ENCODE measurements around the gene FLNA.

Gene FLNA

GRCh38 chrX:154325541-154325940 lies 48.9 kb downstream of the FLNA start:
- Histone ChIP-seq H3K4me3 (ENCODE audit: severe bottlenecking) (no peak overlapping the region), H3K27me3 (ENCODE audit: insufficient read depth, poor library complexity, severe bottlenecking) (no peaks in the 10 kb centered on the region), H3K9me3 (ENCODE audit: severe bottlenecking) (no peaks in the 10 kb centered on the region), H3K4me1 (ENCODE audit: insufficient read depth, poor library complexity, severe bottlenecking) (no peaks in the 10 kb centered on the region), H3K36me3 (ENCODE audit: low read depth) (no peaks in the 10 kb centered on the region), H3K27ac (ENCODE audit: poor library complexity, severe bottlenecking) (no peak overlapping the region)
- TF ChIP-seq CTCF (IDR thresholded peaks at IDR 0.05; ENCODE audit: poor library complexity, severe bottlenecking) = no peak
- DNase-seq (ENCODE audit: low spot score) = no peak
- ATAC-seq (ENCODE audit: low read depth) = no peak

DNA sequence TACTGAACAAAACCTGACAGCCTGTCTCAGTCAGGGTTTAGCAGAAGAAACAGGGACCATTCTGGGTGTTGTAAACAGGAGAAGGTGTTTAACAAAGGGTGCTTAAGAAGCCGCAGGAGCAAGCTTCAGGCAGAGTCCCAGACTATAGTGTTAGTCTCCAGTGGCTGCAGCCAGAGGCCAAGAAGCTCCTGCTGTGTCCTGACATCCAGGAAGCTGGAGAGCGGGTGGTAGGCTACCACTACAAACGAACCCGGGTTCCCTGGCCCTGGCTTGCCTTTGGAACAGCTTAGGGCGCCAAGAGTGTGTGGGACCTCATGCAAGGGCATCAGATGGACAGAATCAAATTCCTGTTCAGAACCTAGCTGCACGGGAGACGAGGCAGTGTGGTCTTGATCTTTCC lies 50.9 kb downstream of the FLNA start:
- no peaks in the 10 kb centered on the region for H3K36me3 ChIP-seq (ENCODE audit: low read depth)
- ATAC-seq (ENCODE audit: low read depth) (no peak), DNase-seq (ENCODE audit: low spot score) (no peak)
- TF ChIP-seq CTCF (IDR thresholded peaks at IDR 0.05; ENCODE audit: poor library complexity, severe bottlenecking) = no peak
- no peaks in the 10 kb centered on the region for H3K9me3 ChIP-seq (ENCODE audit: severe bottlenecking)
- no peak overlapping the region for H3K4me3 ChIP-seq (ENCODE audit: severe bottlenecking)
- H3K27ac ChIP-seq (ENCODE audit: poor library complexity, severe bottlenecking) = no peak overlapping the region
- no peaks in the 10 kb centered on the region for H3K4me1 ChIP-seq (ENCODE audit: insufficient read depth, poor library complexity, severe bottlenecking)
- H3K27me3 ChIP-seq (ENCODE audit: insufficient read depth, poor library complexity, severe bottlenecking) = no peaks in the 10 kb centered on the region

GRCh38 chrX:154322890-154323289 lies 51.5 kb downstream of the FLNA start:
- no peak for TF ChIP-seq CTCF (IDR thresholded peaks at IDR 0.05; ENCODE audit: poor library complexity, severe bottlenecking)
- Histone ChIP-seq H3K9me3 (ENCODE audit: severe bottlenecking) (no peaks in the 10 kb centered on the region), H3K27me3 (ENCODE audit: insufficient read depth, poor library complexity, severe bottlenecking) (no peaks in the 10 kb centered on the region), H3K27ac (ENCODE audit: poor library complexity, severe bottlenecking) (no peak overlapping the region), H3K4me1 (ENCODE audit: insufficient read depth, poor library complexity, severe bottlenecking) (no peaks in the 10 kb centered on the region), H3K4me3 (ENCODE audit: severe bottlenecking) (no peak overlapping the region), H3K36me3 (ENCODE audit: low read depth) (no peaks in the 10 kb centered on the region)
- DNase-seq (ENCODE audit: low spot score) (no peak), ATAC-seq (ENCODE audit: low read depth) (no peak)

DNA sequence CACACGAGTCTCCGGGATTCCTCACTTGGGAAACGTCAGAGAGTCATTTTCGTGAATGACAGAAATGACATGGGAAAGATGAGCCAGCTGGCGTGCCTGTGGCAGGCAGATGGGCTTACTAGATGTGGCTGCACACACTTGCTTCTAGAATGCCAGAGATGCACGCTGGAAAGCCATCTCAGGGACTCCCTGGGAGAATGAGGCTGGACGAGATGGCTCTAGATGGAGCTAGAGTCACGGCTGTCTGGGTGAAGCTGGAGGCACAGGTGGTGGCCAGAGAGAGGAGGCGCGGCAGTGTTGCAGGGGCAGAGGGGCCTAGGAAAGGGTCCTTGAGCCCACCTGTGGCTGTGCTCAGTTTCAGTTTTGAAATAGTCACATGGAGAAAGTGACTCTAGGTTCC lies 52.8 kb downstream of the FLNA start:
- H3K36me3 ChIP-seq (ENCODE audit: low read depth) = no peaks in the 10 kb centered on the region
- DNase-seq (ENCODE audit: low spot score) = no peak
- H3K4me1 ChIP-seq (ENCODE audit: insufficient read depth, poor library complexity, severe bottlenecking) = no peaks in the 10 kb centered on the region
- H3K4me3 ChIP-seq (ENCODE audit: severe bottlenecking) = no peak overlapping the region
- no peak for ATAC-seq (ENCODE audit: low read depth)
- no peak for TF ChIP-seq CTCF (IDR thresholded peaks at IDR 0.05; ENCODE audit: poor library complexity, severe bottlenecking)
- no peaks in the 10 kb centered on the region for H3K9me3 ChIP-seq (ENCODE audit: severe bottlenecking)
- H3K27ac ChIP-seq (ENCODE audit: poor library complexity, severe bottlenecking) = no peak overlapping the region
- no peaks in the 10 kb centered on the region for H3K27me3 ChIP-seq (ENCODE audit: insufficient read depth, poor library complexity, severe bottlenecking)

DNA sequence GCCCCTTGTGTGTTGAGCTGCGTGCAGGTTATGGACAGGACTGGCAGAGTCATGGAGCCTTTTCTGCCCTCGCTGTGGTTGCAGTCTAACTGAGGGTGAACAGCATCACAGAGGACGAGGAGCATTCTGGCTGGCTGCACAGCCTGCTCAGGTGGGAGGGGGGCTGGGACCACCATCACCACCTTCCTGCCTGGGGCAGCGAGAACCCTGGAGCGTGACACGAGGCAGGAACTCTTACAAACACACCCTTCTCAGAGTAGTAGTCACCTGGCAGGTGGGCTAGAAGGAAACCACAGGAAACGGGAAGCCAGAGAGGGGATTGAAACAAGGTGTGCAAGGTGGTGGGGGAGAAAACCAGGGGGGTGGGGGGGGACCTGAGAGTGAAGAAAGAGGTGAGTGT lies 53.3 kb downstream of the FLNA start:
- H3K27me3 ChIP-seq (ENCODE audit: insufficient read depth, poor library complexity, severe bottlenecking) = no peaks in the 10 kb centered on the region
- no peak for TF ChIP-seq CTCF (IDR thresholded peaks at IDR 0.05; ENCODE audit: poor library complexity, severe bottlenecking)
- H3K9me3 ChIP-seq (ENCODE audit: severe bottlenecking) = no peaks in the 10 kb centered on the region
- no peak overlapping the region for H3K4me3 ChIP-seq (ENCODE audit: severe bottlenecking)
- no peak overlapping the region for H3K27ac ChIP-seq (ENCODE audit: poor library complexity, severe bottlenecking)
- H3K4me1 ChIP-seq (ENCODE audit: insufficient read depth, poor library complexity, severe bottlenecking) = no peaks in the 10 kb centered on the region
- no peaks in the 10 kb centered on the region for H3K36me3 ChIP-seq (ENCODE audit: low read depth)
- no peak for ATAC-seq (ENCODE audit: low read depth)
- no peak for DNase-seq (ENCODE audit: low spot score)
